Cardiac muscle cell (in vitro differentiated cells and primary cell): Measurements from ENCODE around the gene CNNM4. TPM values are rescaled to one million over a fixed set of nuclear protein-coding genes. Genes with fewer than 3 reads are reported as not detected.
A peak's percentile ranks its signal among the peaks of the same experiment; 100 is the strongest.

Experiments used
- DNase-seq, 2 donors: peaks; one replicate each; pipeline versions ENCODE4 v3.0.0 to v3.0.0-alpha.2; 2010 to 2017; ENCODE audit warnings: low read depth in 1 of 2, low spot score in 1 of 2
- H3K27ac ChIP-seq: fragments of 200-600 bp; sonication (generic); 2 replicates; pipeline ENCODE4 v1.5.1; 2016
- H3K27me3 ChIP-seq: fragments of 200-600 bp; sonication (generic); 2 replicates; pipeline ENCODE4 v1.6.0; 2016; ENCODE audit warnings: control low read depth
- H3K36me3 ChIP-seq: fragments of 200-600 bp; sonication (generic); 2 replicates; pipeline ENCODE4 v1.5.1; 2016; ENCODE audit warnings: control low read depth
- H3K4me1 ChIP-seq: fragments of 200-600 bp; sonication (generic); 2 replicates; pipeline ENCODE4 v1.8.1; 2017; ENCODE audit warnings: low read depth, mild to moderate bottlenecking, mixed run types
- H3K4me3 ChIP-seq: fragments of 200-600 bp; sonication (generic); 2 replicates; pipeline ENCODE4 v1.5.1; 2016; ENCODE audit warnings: mild to moderate bottlenecking
- H3K9me3 ChIP-seq: fragments of 200-600 bp; sonication (generic); 2 replicates; pipeline ENCODE4 v1.5.1; 2017; ENCODE audit warnings: low read depth, mild to moderate bottlenecking, control low read depth
- CTCF ChIP-seq: IDR thresholded peaks from 2 replicates; pipeline ENCODE4 v1.5.1; 2012; ENCODE audit warnings: low read depth, mild to moderate bottlenecking, low read length
- polyA plus RNA-seq: library from polyadenylated mRNA; unstranded; fragments of >200 nt; fragmentation: Nextera tagmentation; extraction: Ambion mirVana; gene quantifications from 2 replicates; pipeline ENCODE4 v1.2.1, GENCODE V29; 2016
- total RNA-seq: library from RNA; depleted of rRNA; stranded (reverse); fragments of >200 nt; gene quantifications from 2 replicates; pipeline ENCODE4 v1.2.3, GENCODE V29; 2016

Gene CNNM4
- total and polyA plus RNA-seq, 2 experiments from 2014 or later = 10.2 to 18.8 TPM

GRCh38 chr2:96772903-96773671 lies 12.4 kb downstream of the CNNM4 start:
- no peaks in the 10 kb centered on the region for H3K9me3 ChIP-seq
- no peak for TF ChIP-seq CTCF
- no peaks in the 10 kb centered on the region for H3K4me1 ChIP-seq
- H3K27ac ChIP-seq = no peak overlapping the region
- no peak for DNase-seq
- H3K4me3 ChIP-seq = no peak overlapping the region
- no peaks in the 10 kb centered on the region for H3K27me3 ChIP-seq
- no peaks in the 10 kb centered on the region for H3K36me3 ChIP-seq

- TF ChIP-seq CTCF = no peak
- H3K27me3 ChIP-seq = no peaks in the 10 kb centered on the region
- H3K4me3 ChIP-seq = no peak overlapping the region
- no peak for DNase-seq
- H3K36me3 ChIP-seq = no peaks in the 10 kb centered on the region
- no peaks in the 10 kb centered on the region for H3K4me1 ChIP-seq
- H3K9me3 ChIP-seq = no peaks in the 10 kb centered on the region
- no peak overlapping the region for H3K27ac ChIP-seq
Observed at GRCh38 chr2:96773922-96774321, 13.2 kb downstream of the CNNM4 start.

GRCh38 chr2:96775160-96775559 lies 14.5 kb downstream of the CNNM4 start:
- DNase-seq = no peak
- Histone ChIP-seq H3K9me3 (no peaks in the 10 kb centered on the region), H3K27ac (no peak overlapping the region), H3K36me3 (no peaks in the 10 kb centered on the region), H3K4me3 (no peak overlapping the region), H3K4me1 (no peaks in the 10 kb centered on the region), H3K27me3 (no peaks in the 10 kb centered on the region)
- TF ChIP-seq CTCF = no peak

GRCh38 chr2:96783388-96783787 lies 22.7 kb downstream of the CNNM4 start:
- no peak overlapping the region for H3K27ac ChIP-seq
- H3K4me1 ChIP-seq = no peaks in the 10 kb centered on the region
- H3K27me3 ChIP-seq = no peaks in the 10 kb centered on the region
- DNase-seq = no peak
- H3K4me3 ChIP-seq = no peak overlapping the region
- H3K36me3 ChIP-seq = no peaks in the 10 kb centered on the region
- H3K9me3 ChIP-seq = no peaks in the 10 kb centered on the region
- TF ChIP-seq CTCF = no peak

- TF ChIP-seq CTCF = no peak
- Histone ChIP-seq H3K27ac (peak overlapping the region; percentile 91), H3K4me3 (no peak overlapping the region), H3K27me3 (no peaks in the 10 kb centered on the region), H3K36me3 (no peaks in the 10 kb centered on the region), H3K4me1 (peaks cover 9% of the 10 kb centered on the region), H3K9me3 (no peaks in the 10 kb centered on the region)
- no peak for DNase-seq
Observed at GRCh38 chr2:96787411-96787810, 26.7 kb downstream of the CNNM4 start.
